A549 (cell line): ENCODE results near the gene ATP2B3. TPM values are rescaled to one million over a fixed set of nuclear protein-coding genes. Genes with fewer than 3 reads are reported as not detected.

Source experiments
- ATAC-seq, 2 experiments: fragments of 200-7000 bp in 1 of 2; fragments of >200 bp in 1 of 2; cut with Nextera tagmentation in 1 of 2; cut with Tn5 transposase in 1 of 2; 3 replicates each; pipeline versions ENCODE4 v1.8.0 to v1.9.1; 2018 to 2020; ENCODE audit warnings: mild to moderate bottlenecking in 1 of 2, moderate library complexity in 1 of 2
- CTCF ChIA-PET: fragments of 300-600 bp; sonication (Branson Sonifier 250); formaldehyde crosslinking; extraction: SDS; loops from one replicate; lab custom pipeline; 2021; ENCODE audit warnings: antibody characterized with exemption, inconsistent platforms; lab: Yijun Ruan, JAX
- POLR2A ChIA-PET: fragments of 350-600 bp; formaldehyde crosslinking; extraction: SDS; loops from one replicate; lab custom pipeline; 2021; ENCODE audit warnings: antibody characterized with exemption, inconsistent platforms; lab: Yijun Ruan, JAX
- DNase-seq, 2 experiments: peaks; one replicate each; pipeline versions ENCODE4 v3.0.0 to v3.0.0-alpha.2; 2011 to 2016; ENCODE audit warnings: low read depth in 1 of 2, low spot score in 1 of 2
- FAIRE-seq: peaks from 2 replicates; lab custom pipeline; 2011; peaks lifted over from hg19 to GRCh38; lab: Jason Lieb, UNC
- H3K27ac ChIP-seq, 2 experiments: fragments of >200 bp; sonication (Bioruptor Twin); formaldehyde crosslinking; 3 replicates each; pipeline ENCODE4 v1.5.1; 2016 to 2017
- H3K4me1 ChIP-seq: fragments of >200 bp; sonication (Bioruptor Twin); formaldehyde crosslinking; 3 replicates; pipeline ENCODE4 v1.6.1; 2016
- H3K4me2 ChIP-seq: fragments of >200 bp; sonication (Bioruptor Twin); formaldehyde crosslinking; 3 replicates; pipeline ENCODE4 v1.6.1; 2016
- H3K4me3 ChIP-seq: fragments of >200 bp; sonication (Bioruptor Twin); formaldehyde crosslinking; 3 replicates; pipeline ENCODE4 v1.5.1; 2016
- H3K9me3 ChIP-seq: fragments of >200 bp; sonication (Bioruptor Twin); formaldehyde crosslinking; 3 replicates; pipeline ENCODE4 v1.6.1; 2016
- BCL3 ChIP-seq: fragments of >200 bp; sonication (Bioruptor Twin); formaldehyde crosslinking; IDR thresholded peaks from 3 replicates; pipeline ENCODE4 v1.6.1; 2016
- BHLHE40 ChIP-seq: IDR thresholded peaks from 2 replicates; pipeline ENCODE4 v1.6.1; 2012; ENCODE audit warnings: low read depth, low read length, inconsistent platforms
- CBX8 ChIP-seq: fragments of 200-600 bp; sonication (generic); IDR thresholded peaks from 2 replicates; pipeline ENCODE4 v1.6.1; 2016
- CEBPB ChIP-seq, 2 experiments: fragments of >200 bp in 1 of 2; sonication (Bioruptor Twin) in 1 of 2; formaldehyde crosslinking in 1 of 2; IDR thresholded peaks; 2 replicates each; pipeline ENCODE4 v1.6.1; 2012 to 2016
- CHD2 ChIP-seq: fragments of 150-350 bp; IDR thresholded peaks from 2 replicates; pipeline ENCODE4 v1.6.1; 2014; ENCODE audit warnings: low read length; ENCODE audit not compliant: partially characterized antibody
- CHD4 ChIP-seq: fragments of 200-600 bp; sonication (generic); IDR thresholded peaks from 2 replicates; pipeline ENCODE4 v1.6.1; 2016; ENCODE audit warnings: antibody characterized with exemption, mild to moderate bottlenecking, borderline replicate concordance
- E2F6 ChIP-seq: IDR thresholded peaks from 2 replicates; pipeline ENCODE4 v1.6.1; 2012; ENCODE audit warnings: low read depth, borderline replicate concordance
- FOSB ChIP-seq: fragments of 250-450 bp; sonication (Bioruptor Pico); IDR thresholded peaks from 2 replicates; pipeline ENCODE4 v1.5.0; 2020; ENCODE audit warnings: mild to moderate bottlenecking, moderate library complexity
- HES2 ChIP-seq: fragments of >200 bp; sonication (Bioruptor Twin); formaldehyde crosslinking; IDR thresholded peaks from 2 replicates; pipeline ENCODE4 v1.6.1; 2016
- HEYL ChIP-seq: fragments of 250-450 bp; sonication (Bioruptor Pico); IDR thresholded peaks from 2 replicates; pipeline ENCODE4 v1.8.0; 2021; ENCODE audit warnings: mild to moderate bottlenecking, moderate library complexity
- HOXB13 ChIP-seq: fragments of 250-450 bp; sonication (Bioruptor Pico); IDR thresholded peaks from 2 replicates; pipeline ENCODE4 v1.5.0; 2020; ENCODE audit warnings: low read depth, mild to moderate bottlenecking, moderate library complexity
- JUN ChIP-seq, 2 experiments: fragments of >200 bp; sonication (Bioruptor Twin); formaldehyde crosslinking; IDR thresholded peaks; 2 replicates in 1 of 2; 3 replicates in 1 of 2; pipeline ENCODE4 v1.6.1; 2016 to 2017
- KDM1A ChIP-seq: fragments of 200-600 bp; sonication (generic); IDR thresholded peaks from 2 replicates; pipeline ENCODE4 v1.6.1; 2016; ENCODE audit warnings: low read depth, mild to moderate bottlenecking
- MAFK ChIP-seq: fragments of 450-650 bp; IDR thresholded peaks from 2 replicates; pipeline ENCODE4 v1.6.1; 2014; ENCODE audit not compliant: partially characterized antibody
- MAZ ChIP-seq: fragments of 150-350 bp; IDR thresholded peaks from 2 replicates; pipeline ENCODE4 v1.6.1; 2014; ENCODE audit warnings: antibody characterized with exemption, low read depth, low read length, borderline replicate concordance
- NFE2L2 ChIP-seq: fragments of 150-350 bp; conservative IDR thresholded peaks from 2 replicates; pipeline ENCODE4 v1.6.1; 2014; ENCODE audit warnings: low read length
- NPAS2 ChIP-seq: fragments of 250-450 bp; sonication (Bioruptor Pico); IDR thresholded peaks from 2 replicates; pipeline ENCODE4 v1.8.0; 2022; ENCODE audit warnings: mild to moderate bottlenecking, moderate library complexity, borderline replicate concordance
- PBX3 ChIP-seq: IDR thresholded peaks from 2 replicates; pipeline ENCODE4 v1.6.1; 2012
- PHF8 ChIP-seq: fragments of 200-600 bp; sonication (generic); IDR thresholded peaks from 2 replicates; pipeline ENCODE4 v1.6.1; 2016; ENCODE audit warnings: low read depth, mild to moderate bottlenecking, antibody characterized with exemption, moderate library complexity, borderline replicate concordance
- RARB ChIP-seq: fragments of 250-450 bp; sonication (Bioruptor Pico); IDR thresholded peaks from 2 replicates; pipeline ENCODE4 v1.8.0; 2021; ENCODE audit warnings: mild to moderate bottlenecking, moderate library complexity
- RFX5 ChIP-seq: fragments of 450-650 bp; IDR thresholded peaks from 2 replicates; pipeline ENCODE4 v1.7.1; 2014; ENCODE audit warnings: antibody characterized with exemption, mild to moderate bottlenecking, moderate library complexity
- TFCP2L1 ChIP-seq: fragments of 250-450 bp; sonication (Bioruptor Pico); IDR thresholded peaks from 2 replicates; pipeline ENCODE4 v1.5.0; 2021; ENCODE audit warnings: mild to moderate bottlenecking
- TP53 ChIP-seq: fragments of 250-450 bp; sonication (Bioruptor Pico); IDR thresholded peaks from 2 replicates; pipeline ENCODE4 v1.5.0; 2021; ENCODE audit warnings: mild to moderate bottlenecking, moderate library complexity
- ZC3H11A ChIP-seq: fragments of 450-650 bp; IDR thresholded peaks from 2 replicates; pipeline ENCODE4 v1.6.1; 2014; ENCODE audit warnings: antibody characterized with exemption, mild to moderate bottlenecking
- ZNF302 ChIP-seq: fragments of 250-450 bp; sonication (Bioruptor Pico); IDR thresholded peaks from 2 replicates; pipeline ENCODE4 v1.9.0; 2021; ENCODE audit warnings: inconsistent platforms, mild to moderate bottlenecking, moderate library complexity
- ZSCAN20 ChIP-seq: fragments of 250-450 bp; sonication (Bioruptor Pico); IDR thresholded peaks from 2 replicates; pipeline ENCODE4 v1.8.0; 2022; ENCODE audit warnings: mild to moderate bottlenecking, moderate library complexity
- WGBS: methylation state at CpG from one replicate; pipeline ENCODE4 v1.1.6; 2017; ENCODE audit errors: missing lambda C conversion rate; 5-methylcytosine and 5-hydroxymethylcytosine counted together
- polyA plus RNA-seq, 4 experiments: library from polyadenylated mRNA; depleted of rRNA in 3 of 4; stranded (reverse); fragments of >200 nt; fragmentation: RNase III in 1 of 4; extraction: RNeasy Plus Mini Kit Qiagen cat#74134 plus additional on column Dnase treatment in 1 of 4; gene quantifications; 2 replicates in 3 of 4; 3 replicates in 1 of 4; pipeline ENCODE4 v1.2.3, GENCODE V29; 2011 to 2017
- TF ChIP-seq, protein P1 (sequence below): fragments of 200-600 bp; sonication (generic); IDR thresholded peaks from 2 replicates; pipeline ENCODE4 v1.6.1; 2016; ENCODE audit warnings: antibody characterized with exemption, mild to moderate bottlenecking, moderate library complexity

ATP2B3 gene
- polyA plus RNA-seq, 2 of the 4 experiments (the other 2 are of a cell fraction), result 0.13 to 0.30 TPM

- ChIA-PET CTCF (interaction anchor here (0.5 to 5.7 kb wide), 5 partner anchors 8 to 179 kb away, joined by 3 to 42 read pairs (median 5); no protein-coding TSS in a partner anchor), POLR2A (no interaction called here)
- Histone ChIP-seq H3K9me3 (no peaks in the 10 kb centered on the region), H3K4me2 (no peak overlapping the region)
- TF ChIP-seq ZSCAN20 (CRISPR knock-in tag), result no peak
- TF ChIP-seq PBX3, result no peak
- TF ChIP-seq JUN (IDR thresholded peaks at IDR 0.05), result no peak
- no peak for TF ChIP-seq BHLHE40
- no peak for TF ChIP-seq RFX5
- TF ChIP-seq CHD2, result no peak
- TF ChIP-seq TFCP2L1 (CRISPR knock-in tag), result no peak
- TF ChIP-seq NPAS2, result no peak
- no peak for TF ChIP-seq MAFK
- TF ChIP-seq E2F6, result no peak
- no peak for TF ChIP-seq HEYL (CRISPR knock-in tag)
- TF ChIP-seq ZC3H11A, result no peak
- TF ChIP-seq CHD4, result no peak
- no peak for TF ChIP-seq ZNF302 (CRISPR knock-in tag)
- TF ChIP-seq CBX8, result no peak
- TF ChIP-seq, all 56 proteins: peak for 0
- 42% methylated on average over 10 of the region's 20 CpGs for WGBS
- ATAC-seq (no peak), FAIRE-seq (no peak), DNase-seq (no peak)
- Histone ChIP-seq H3K4me3 (no peak overlapping the region), H3K4me1 (no peaks in the 10 kb centered on the region), H3K27ac (no peak overlapping the region)
Measured at GRCh38 chrX:153530411-153531129, 13.1 kb downstream of the ATP2B3 start.

GRCh38 chrX:153533091-153533490, 15.6 kb downstream of the ATP2B3 start:
- FAIRE-seq (no peak), DNase-seq (no peak), ATAC-seq (no peak)
- no peaks in the 10 kb centered on the region for H3K4me1 ChIP-seq
- TF ChIP-seq RARB (CRISPR knock-in tag) (no peak), PHF8 (no peak), FOSB (CRISPR knock-in tag) (no peak), BHLHE40 (no peak), MAFK (no peak), CHD2 (no peak), MAZ (no peak), ZC3H11A (no peak), CEBPB (IDR thresholded peaks at IDR 0.05) (no peak), HOXB13 (CRISPR knock-in tag) (no peak), E2F6 (no peak), HES2 (no peak), CBX8 (no peak), ZSCAN20 (CRISPR knock-in tag) (no peak), NFE2L2 (no peak), TP53 (CRISPR knock-in tag) (no peak), BCL3 (no peak), KDM1A (no peak)
- TF ChIP-seq, protein P1, sequence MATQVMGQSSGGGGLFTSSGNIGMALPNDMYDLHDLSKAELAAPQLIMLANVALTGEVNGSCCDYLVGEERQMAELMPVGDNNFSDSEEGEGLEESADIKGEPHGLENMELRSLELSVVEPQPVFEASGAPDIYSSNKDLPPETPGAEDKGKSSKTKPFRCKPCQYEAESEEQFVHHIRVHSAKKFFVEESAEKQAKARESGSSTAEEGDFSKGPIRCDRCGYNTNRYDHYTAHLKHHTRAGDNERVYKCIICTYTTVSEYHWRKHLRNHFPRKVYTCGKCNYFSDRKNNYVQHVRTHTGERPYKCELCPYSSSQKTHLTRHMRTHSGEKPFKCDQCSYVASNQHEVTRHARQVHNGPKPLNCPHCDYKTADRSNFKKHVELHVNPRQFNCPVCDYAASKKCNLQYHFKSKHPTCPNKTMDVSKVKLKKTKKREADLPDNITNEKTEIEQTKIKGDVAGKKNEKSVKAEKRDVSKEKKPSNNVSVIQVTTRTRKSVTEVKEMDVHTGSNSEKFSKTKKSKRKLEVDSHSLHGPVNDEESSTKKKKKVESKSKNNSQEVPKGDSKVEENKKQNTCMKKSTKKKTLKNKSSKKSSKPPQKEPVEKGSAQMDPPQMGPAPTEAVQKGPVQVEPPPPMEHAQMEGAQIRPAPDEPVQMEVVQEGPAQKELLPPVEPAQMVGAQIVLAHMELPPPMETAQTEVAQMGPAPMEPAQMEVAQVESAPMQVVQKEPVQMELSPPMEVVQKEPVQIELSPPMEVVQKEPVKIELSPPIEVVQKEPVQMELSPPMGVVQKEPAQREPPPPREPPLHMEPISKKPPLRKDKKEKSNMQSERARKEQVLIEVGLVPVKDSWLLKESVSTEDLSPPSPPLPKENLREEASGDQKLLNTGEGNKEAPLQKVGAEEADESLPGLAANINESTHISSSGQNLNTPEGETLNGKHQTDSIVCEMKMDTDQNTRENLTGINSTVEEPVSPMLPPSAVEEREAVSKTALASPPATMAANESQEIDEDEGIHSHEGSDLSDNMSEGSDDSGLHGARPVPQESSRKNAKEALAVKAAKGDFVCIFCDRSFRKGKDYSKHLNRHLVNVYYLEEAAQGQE, result no peak
- POLR2A ChIA-PET, result no interaction called here
- no peaks in the 10 kb centered on the region for H3K9me3 ChIP-seq
- CTCF ChIA-PET, result interaction anchor here (1.0 to 2.2 kb wide), 6 partner anchors 10 to 135 kb away, joined by 3 to 7 read pairs (median 5); no protein-coding TSS in a partner anchor
- no peak overlapping the region for H3K27ac ChIP-seq
- no peak overlapping the region for H3K4me2 ChIP-seq
- H3K4me3 ChIP-seq, result no peak overlapping the region
- WGBS, result 95% methylated on average over 8 of the region's 15 CpGs
